Panc1 (cell line): ENCODE data around the gene SLC4A4.

ENCODE experiments used
- CTCF ChIP-seq: fragments of 450-650 bp; IDR thresholded peaks from 2 replicates; pipeline ENCODE4 v1.5.1; 2017; ENCODE audit warnings: mild to moderate bottlenecking
- POLR2AphosphoS5 ChIP-seq: IDR thresholded peaks from 2 replicates; pipeline ENCODE4 v1.6.1; 2012; ENCODE audit warnings: mild to moderate bottlenecking, low read depth, low read length, moderate library complexity
- REST ChIP-seq, 2 experiments: IDR thresholded peaks; 2 replicates each; pipeline ENCODE4 v1.6.1; 2011 to 2012; ENCODE audit warnings: low read depth in 2 of 2, control low read depth in 1 of 2, low read length in 1 of 2, mild to moderate bottlenecking in 1 of 2, moderate library complexity in 1 of 2; ENCODE audit not compliant: insufficient read depth in 1 of 2
- SIN3A ChIP-seq: IDR thresholded peaks from 2 replicates; pipeline ENCODE4 v1.6.1; 2012; ENCODE audit warnings: low read depth, mild to moderate bottlenecking, low read length, moderate library complexity, borderline replicate concordance; ENCODE audit not compliant: insufficient read depth
- TCF7L2 ChIP-seq: IDR thresholded peaks from 2 replicates; pipeline ENCODE4 v1.6.1; 2011; ENCODE audit warnings: mild to moderate bottlenecking, low read depth, low read length, inconsistent platforms

- TF ChIP-seq CTCF (no peak), POLR2AphosphoS5 (no peak), REST (IDR thresholded peaks at IDR 0.05; ENCODE audit: insufficient read depth in 1 of 2, low read depth in 2 of 2, low read length in 1 of 2) (no peak), TCF7L2 (no peak), SIN3A (no peak)
Measured at GRCh38 chr4:71440612-71441011, 101.8 kb downstream of the SLC4A4 start.
